MCF 10A (cell line): ENCODE data around the gene IL20. TPM values are rescaled to one million over a fixed set of nuclear protein-coding genes. Genes with fewer than 3 reads are reported as not detected.
A peak's percentile ranks its signal among the peaks of the same experiment; 100 is the strongest.

ENCODE experiments used
- BruUV-seq: library from RNA; stranded (reverse); fragments of 400-500 nt; replicated peaks from 2 replicates; lab custom pipeline; 2021; lab: Mats Ljungman, UMichigan
- CTCF ChIA-PET: fragments of 300-600 bp; sonication (Branson Sonifier 250); formaldehyde crosslinking; extraction: SDS; loops from one replicate; lab custom pipeline; 2021; ENCODE audit warnings: antibody characterized with exemption, inconsistent platforms; lab: Yijun Ruan, JAX
- POLR2A ChIA-PET: fragments of 300-600, 350-650 bp; sonication (Branson Sonifier 250); formaldehyde crosslinking; extraction: SDS; loops from one replicate; lab custom pipeline; 2020; ENCODE audit warnings: antibody characterized with exemption, inconsistent platforms; lab: Yijun Ruan, JAX
- DNase-seq: peaks from one replicate; pipeline ENCODE4 v3.0.0-alpha.2; 2018; ENCODE audit not compliant: unreplicated experiment
- H3K27ac Mint-ChIP-seq: one replicate; pipeline ENCODE4 v1.8.0; 2022; ENCODE audit warnings: mild to moderate bottlenecking, low read depth, mixed read lengths; ENCODE audit not compliant: unreplicated experiment
- H3K27me3 Mint-ChIP-seq: one replicate; pipeline ENCODE4 v1.8.0; 2022; ENCODE audit warnings: mixed read lengths; ENCODE audit not compliant: insufficient read depth, unreplicated experiment
- H3K36me3 Mint-ChIP-seq: one replicate; pipeline ENCODE4 v1.8.0; 2022; ENCODE audit warnings: mild to moderate bottlenecking, moderate library complexity, mixed read lengths; ENCODE audit not compliant: insufficient read depth, unreplicated experiment
- H3K4me1 Mint-ChIP-seq: one replicate; pipeline ENCODE4 v1.8.0; 2022; ENCODE audit warnings: mixed read lengths; ENCODE audit not compliant: insufficient read depth, unreplicated experiment
- H3K4me3 Mint-ChIP-seq: one replicate; pipeline ENCODE4 v1.8.0; 2022; ENCODE audit warnings: mild to moderate bottlenecking, moderate library complexity, mixed read lengths; ENCODE audit not compliant: unreplicated experiment
- H3K9me3 Mint-ChIP-seq: one replicate; pipeline ENCODE4 v1.8.0; 2022; ENCODE audit warnings: mixed read lengths; ENCODE audit not compliant: unreplicated experiment
- intact Hi-C: fragments of 100-400 bp; cut with micrococcal nuclease; formaldehyde crosslinking; loops from 2 replicates; pipeline ENCODE4 v1.14.1; 2022
- total RNA-seq: library from RNA; stranded (reverse); gene quantifications from 2 replicates; pipeline ENCODE4 v1.2.3, GENCODE V29; 2022
- TF ChIP-seq, protein P1 (sequence below): fragments of 200-600 bp; IDR thresholded peaks from one replicate; pipeline ENCODE4 v1.8.0; 2022; ENCODE audit warnings: antibody characterized with exemption, mild to moderate bottlenecking; ENCODE audit not compliant: unreplicated experiment

IL20 gene
- total RNA-seq, 1 experiment from 2014 or later = not detected

GRCh38 chr1:206904423-206905142 lies 39.2 kb downstream of the IL20 start:
- ChIA-PET POLR2A (interaction anchor here (0.6 to 8.1 kb wide), 12 partner anchors 9 to 369 kb away, joined by 3 to 271 read pairs (median 4); partner anchors contain the start of genes DYRK3 and IL24), CTCF (interaction anchor here (0.6 to 6.1 kb wide), 11 partner anchors 8 to 195 kb away, joined by 3 to 89 read pairs (median 4); partner anchors contain the start of gene IL20)
- Mint-ChIP-seq H3K27me3 (no peaks in the 10 kb centered on the region), H3K36me3 (no peaks in the 10 kb centered on the region), H3K4me3 (no peak overlapping the region), H3K9me3 (no peaks in the 10 kb centered on the region), H3K27ac (peak overlapping the region; percentile 22), H3K4me1 (peaks cover 44% of the 10 kb centered on the region)
- TF ChIP-seq, protein P1, sequence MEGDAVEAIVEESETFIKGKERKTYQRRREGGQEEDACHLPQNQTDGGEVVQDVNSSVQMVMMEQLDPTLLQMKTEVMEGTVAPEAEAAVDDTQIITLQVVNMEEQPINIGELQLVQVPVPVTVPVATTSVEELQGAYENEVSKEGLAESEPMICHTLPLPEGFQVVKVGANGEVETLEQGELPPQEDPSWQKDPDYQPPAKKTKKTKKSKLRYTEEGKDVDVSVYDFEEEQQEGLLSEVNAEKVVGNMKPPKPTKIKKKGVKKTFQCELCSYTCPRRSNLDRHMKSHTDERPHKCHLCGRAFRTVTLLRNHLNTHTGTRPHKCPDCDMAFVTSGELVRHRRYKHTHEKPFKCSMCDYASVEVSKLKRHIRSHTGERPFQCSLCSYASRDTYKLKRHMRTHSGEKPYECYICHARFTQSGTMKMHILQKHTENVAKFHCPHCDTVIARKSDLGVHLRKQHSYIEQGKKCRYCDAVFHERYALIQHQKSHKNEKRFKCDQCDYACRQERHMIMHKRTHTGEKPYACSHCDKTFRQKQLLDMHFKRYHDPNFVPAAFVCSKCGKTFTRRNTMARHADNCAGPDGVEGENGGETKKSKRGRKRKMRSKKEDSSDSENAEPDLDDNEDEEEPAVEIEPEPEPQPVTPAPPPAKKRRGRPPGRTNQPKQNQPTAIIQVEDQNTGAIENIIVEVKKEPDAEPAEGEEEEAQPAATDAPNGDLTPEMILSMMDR = no peak
- intact Hi-C loops = no loop called here
- BruUV-seq = no TSS peak
- no peak for DNase-seq

DNA sequence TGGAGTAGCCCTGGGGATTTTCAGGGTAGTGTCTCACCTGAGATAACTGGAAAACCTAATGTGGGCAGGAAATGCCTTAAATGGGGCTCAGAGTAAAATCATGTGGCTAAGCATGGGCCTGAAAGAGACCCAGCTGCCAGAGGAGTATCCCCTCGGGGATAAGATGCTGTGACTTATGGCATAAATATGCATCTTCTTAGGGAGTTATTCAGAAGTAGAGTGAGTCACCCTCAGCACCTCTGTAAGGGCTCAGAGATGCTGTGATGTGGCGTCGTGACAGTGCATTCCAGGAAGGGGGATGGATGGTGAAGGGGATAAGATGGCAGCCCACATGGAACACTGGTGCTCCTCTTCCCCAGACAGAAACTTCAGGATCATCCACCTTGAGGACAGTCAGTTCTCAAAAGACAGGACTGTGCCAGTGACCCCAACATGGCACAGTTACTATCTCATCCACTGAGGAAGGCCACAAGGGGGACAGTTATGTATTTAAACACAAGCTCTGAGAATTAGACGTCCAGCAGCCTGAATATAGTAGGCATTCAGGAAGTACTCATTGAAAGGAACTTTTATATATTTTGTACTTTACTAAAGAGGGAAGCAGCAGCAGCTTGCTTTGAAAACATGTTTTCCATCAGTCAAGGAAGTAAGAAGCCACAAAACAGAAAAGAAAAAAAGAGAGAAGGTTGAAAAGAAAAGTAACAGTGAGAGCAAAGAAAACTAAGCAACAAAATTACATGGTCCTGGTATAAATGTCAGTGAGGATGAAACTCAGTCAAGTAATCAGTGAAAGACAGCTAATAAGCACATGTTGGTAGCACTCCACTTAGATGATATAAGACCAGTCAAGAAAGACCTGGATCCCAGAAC lies 40.1 kb downstream of the IL20 start:
- peak; percentile 97 for DNase-seq
- POLR2A ChIA-PET = interaction anchor here (0.6 to 8.1 kb wide), 15 partner anchors 10 to 370 kb away, joined by 3 to 271 read pairs (median 4); partner anchors contain the start of genes DYRK3 and IL24
- H3K36me3 Mint-ChIP-seq = no peaks in the 10 kb centered on the region
- no peak overlapping the region for H3K4me3 Mint-ChIP-seq
- H3K4me1 Mint-ChIP-seq = peaks cover 51% of the 10 kb centered on the region
- H3K27me3 Mint-ChIP-seq = no peaks in the 10 kb centered on the region
- intact Hi-C loops = no loop called here
- CTCF ChIA-PET = interaction anchor here (0.6 to 6.1 kb wide), 21 partner anchors 9 to 196 kb away, joined by 3 to 89 read pairs (median 4); partner anchors contain the start of gene IL20
- TF ChIP-seq, protein P1 = no peak
- no TSS peak for BruUV-seq
- H3K9me3 Mint-ChIP-seq = no peaks in the 10 kb centered on the region
- peak overlapping the region; percentile 22 for H3K27ac Mint-ChIP-seq

DNA sequence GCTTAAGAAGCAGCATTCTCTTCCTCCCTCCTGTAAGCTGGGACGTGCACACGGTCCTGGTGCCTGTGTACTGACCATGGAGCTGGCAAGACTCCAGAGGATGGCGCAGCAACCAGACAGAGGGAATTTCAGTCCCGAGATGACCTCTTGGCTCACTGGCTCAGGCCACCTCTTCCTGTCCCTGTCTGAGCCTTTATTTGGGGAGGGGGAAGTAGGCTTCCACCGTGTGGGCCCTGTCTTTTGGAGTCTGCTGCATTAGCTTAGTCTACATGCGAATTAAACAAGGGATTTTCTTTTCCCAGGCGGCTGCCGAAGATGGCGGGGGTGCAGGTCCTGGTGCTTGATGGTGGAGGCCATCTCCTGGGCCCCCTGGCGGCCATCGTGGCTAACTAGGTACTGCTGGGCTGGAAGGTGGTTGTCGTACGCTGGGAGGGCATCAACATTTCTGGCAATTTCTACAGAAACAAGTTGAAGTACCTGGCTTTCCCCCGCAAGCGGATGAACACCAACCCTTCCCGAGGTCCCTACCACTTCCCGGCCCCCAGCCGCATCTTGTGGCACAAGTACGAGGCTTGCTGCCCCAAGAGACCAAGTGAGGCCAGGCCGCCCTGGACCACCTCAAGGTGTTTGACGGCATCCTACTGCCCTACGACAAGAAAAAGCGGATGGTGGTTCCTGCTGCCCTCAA lies 42.0 kb downstream of the IL20 start:
- H3K36me3 Mint-ChIP-seq = no peaks in the 10 kb centered on the region
- BruUV-seq = no TSS peak
- intact Hi-C loops = no loop called here
- peak; percentile 65 for DNase-seq
- H3K27ac Mint-ChIP-seq = no peak overlapping the region
- TF ChIP-seq, protein P1 = peak; percentile 40
- ChIA-PET CTCF (interaction anchor here (0.7 to 6.1 kb wide), 16 partner anchors 8 to 298 kb away, joined by 3 to 89 read pairs (median 13); partner anchors contain the start of gene IL20), POLR2A (interaction anchor here (2.8 to 8.1 kb wide), 2 partner anchors 12 to 35 kb away, joined by 15 to 271 read pairs; partner anchors contain the start of gene IL24)
- peaks cover under 1% of the 10 kb centered on the region for H3K27me3 Mint-ChIP-seq
- no peaks in the 10 kb centered on the region for H3K9me3 Mint-ChIP-seq
- H3K4me1 Mint-ChIP-seq = peaks cover 60% of the 10 kb centered on the region
- H3K4me3 Mint-ChIP-seq = no peak overlapping the region
